T-cell (primary cell): ENCODE measurements around the gene SIRPB2. TPM values are rescaled to one million over a fixed set of nuclear protein-coding genes. Genes with fewer than 3 reads are reported as not detected.

Source experiments
- ATAC-seq, 4 experiments: fragments of 200-7000 bp in 3 of 4; fragments of 150-1000 bp in 1 of 4; cut with Tn5 transposase; replicated peaks in 1 of 4; 1 replicate in 3 of 4; 2 replicates in 1 of 4; pipeline ENCODE4 v1.10.0; 2021; ENCODE audit warnings: moderate library complexity in 3 of 4, mild to moderate bottlenecking in 2 of 4, moderate number of reproducible peaks in 1 of 4
- CTCF ChIA-PET, 2 donors: fragments of 300-600 bp; sonication (Branson Sonifier 250); formaldehyde crosslinking; loops; one replicate each; lab custom pipeline; 2022; ENCODE audit warnings: antibody characterized with exemption in 2 of 2; lab: Charles Lee
- POLR2A ChIA-PET, 2 donors: fragments of 300-600 bp; sonication (Branson Sonifier 250); formaldehyde crosslinking; loops; one replicate each; lab custom pipeline; 2022; ENCODE audit warnings: antibody characterized with exemption in 2 of 2; lab: Charles Lee
- DNase-seq, 35 experiments: peaks; one replicate each; pipeline versions ENCODE4 v3.0.0 to v3.0.0-alpha.2; 2013 to 2023
- H3K27ac ChIP-seq: one replicate; pipeline ENCODE4 v1.5.1; 2013; ENCODE audit warnings: low read length
- H3K27me3 ChIP-seq, 2 experiments: replicated peaks in 1 of 2; 1 replicate in 1 of 2; 2 replicates in 1 of 2; pipeline versions ENCODE4 v1.6.1 to v1.7.0; 2013; ENCODE audit warnings: low read length in 1 of 2, mixed read lengths in 1 of 2; ENCODE audit not compliant: control insufficient read depth in 2 of 2, insufficient read depth in 2 of 2; ENCODE audit errors: extremely low read depth in 1 of 2
- H3K36me3 ChIP-seq, 2 donors: 1 replicate in 1 of 2; 2 replicates in 1 of 2; pipeline versions ENCODE4 v1.6.1 to v1.7.0; 2013; ENCODE audit warnings: low read length in 1 of 2; ENCODE audit not compliant: control insufficient read depth in 2 of 2, insufficient read depth in 1 of 2; ENCODE audit errors: extremely low read depth in 1 of 2
- H3K4me1 ChIP-seq, 2 experiments: 1 replicate in 1 of 2; 2 replicates in 1 of 2; pipeline versions ENCODE4 v1.6.1 to v1.7.0; 2013; ENCODE audit warnings: low read length in 2 of 2, mixed read lengths in 1 of 2; ENCODE audit not compliant: insufficient read depth in 2 of 2, control insufficient read depth in 1 of 2; ENCODE audit errors: extremely low read depth in 1 of 2
- H3K4me3 ChIP-seq, 2 donors: 1 replicate in 1 of 2; 2 replicates in 1 of 2; pipeline versions ENCODE4 v1.5.1 to v1.7.0; 2013; ENCODE audit warnings: mild to moderate bottlenecking in 2 of 2, low read length in 1 of 2, moderate library complexity in 1 of 2; ENCODE audit not compliant: control insufficient read depth in 1 of 2; ENCODE audit errors: extremely low read depth in 1 of 2
- H3K9me3 ChIP-seq: 2 replicates; pipeline ENCODE4 v1.7.0; 2013
- H3K27ac Mint-ChIP-seq, 2 donors: one replicate each; pipeline ENCODE4 v1.8.0; 2020 to 2021; ENCODE audit warnings: mild to moderate bottlenecking in 2 of 2, mixed read lengths in 2 of 2
- H3K27me3 Mint-ChIP-seq, 2 donors: one replicate each; pipeline ENCODE4 v1.8.0; 2021 to 2022; ENCODE audit warnings: mixed read lengths in 2 of 2
- H3K36me3 Mint-ChIP-seq: one replicate; pipeline ENCODE4 v1.8.0; 2021; ENCODE audit warnings: mixed read lengths
- H3K4me1 Mint-ChIP-seq, 3 donors: one replicate each; pipeline ENCODE4 v1.8.0; 2020 to 2022; ENCODE audit warnings: mixed read lengths in 3 of 3, mild to moderate bottlenecking in 1 of 3
- H3K4me3 Mint-ChIP-seq, 3 donors: one replicate each; pipeline ENCODE4 v1.8.0; 2020 to 2022; ENCODE audit warnings: mild to moderate bottlenecking in 3 of 3, mixed read lengths in 3 of 3, moderate library complexity in 3 of 3
- H3K9me3 Mint-ChIP-seq, 3 donors: one replicate each; pipeline ENCODE4 v1.8.0; 2020 to 2022; ENCODE audit warnings: mixed read lengths in 3 of 3
- WGBS: methylation state at CpG from one replicate; pipeline ENCODE4 v1.1.5; 2013; ENCODE audit warnings: missing lambda C conversion rate; ENCODE audit not compliant: insufficient coverage; 5-methylcytosine and 5-hydroxymethylcytosine counted together
- total RNA-seq, 35 experiments: library from RNA in 6 of 35; stranded (reverse) in 6 of 35; fragments of 120-200 nt in 1 of 35; gene quantifications; one replicate each; pipeline versions ENCODE4 v1.2.1 to v1.2.4 and lab custom pipeline; 2013 to 2026

Gene SIRPB2
- total RNA-seq, 5 donors from 2014 or later (not counting 1 experiment from before 2014, with no cell fraction given): 0.09 to 0.58 TPM; not detected in 3

DNA sequence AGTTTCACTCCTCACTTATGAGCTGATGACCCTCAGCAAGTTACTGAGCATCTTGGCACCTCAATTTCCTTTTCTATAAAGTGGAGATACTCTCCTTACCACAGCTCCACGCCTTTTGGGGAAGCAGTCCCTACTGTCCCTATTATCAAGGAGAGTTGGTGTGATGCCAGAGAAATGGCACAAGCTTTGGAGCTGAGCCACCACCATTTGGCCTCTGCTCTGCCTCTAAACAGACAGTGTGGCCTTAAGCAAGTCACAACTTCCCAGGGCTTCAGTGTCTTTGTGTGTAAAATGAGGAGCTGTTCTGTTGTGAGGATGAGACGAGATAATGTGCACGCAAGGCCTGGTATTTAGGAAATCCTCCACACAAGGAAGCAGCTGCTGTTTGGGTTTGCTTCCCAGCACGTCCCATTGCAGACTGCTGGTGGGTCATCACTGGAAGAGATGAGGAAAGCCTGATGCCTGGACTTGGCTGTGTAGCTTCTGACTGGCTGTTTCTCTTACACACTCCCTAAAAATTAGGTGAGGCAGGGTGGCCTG is 43.1 kb downstream of the SIRPB2 start:
- H3K27me3 Mint-ChIP-seq: no peaks in the 10 kb centered on the region
- no peaks in the 10 kb centered on the region for H3K9me3 ChIP-seq
- no peak overlapping the region for H3K4me3 Mint-ChIP-seq
- peaks cover 73% of the 10 kb centered on the region for H3K36me3 Mint-ChIP-seq
- no peaks in the 10 kb centered on the region for H3K4me1 ChIP-seq
- no peaks in the 10 kb centered on the region for H3K27me3 ChIP-seq
- H3K4me3 ChIP-seq: no peak overlapping the region
- no peak overlapping the region for H3K27ac Mint-ChIP-seq
- H3K4me1 Mint-ChIP-seq: no peaks in the 10 kb centered on the region
- ATAC-seq: no peak
- ChIA-PET CTCF (interaction anchor here in 1 of 2 donors (1.4 kb wide), 1 partner anchor 18 kb away, joined by 4 read pairs; the partner anchor contains the start of gene NSFL1C), POLR2A (interaction anchor here in 1 of 2 donors (0.7 kb wide), 1 partner anchor 340 kb away, joined by 3 read pairs; no protein-coding TSS in a partner anchor)
- DNase-seq: no peak
- H3K27ac ChIP-seq: no peak overlapping the region
- H3K36me3 ChIP-seq: peaks cover 41 to 99% of the 10 kb centered on the region in 2 donors
- no peaks in the 10 kb centered on the region for H3K9me3 Mint-ChIP-seq
- no CpG with 5 or more reads among the region's 4 CpGs for WGBS

DNA sequence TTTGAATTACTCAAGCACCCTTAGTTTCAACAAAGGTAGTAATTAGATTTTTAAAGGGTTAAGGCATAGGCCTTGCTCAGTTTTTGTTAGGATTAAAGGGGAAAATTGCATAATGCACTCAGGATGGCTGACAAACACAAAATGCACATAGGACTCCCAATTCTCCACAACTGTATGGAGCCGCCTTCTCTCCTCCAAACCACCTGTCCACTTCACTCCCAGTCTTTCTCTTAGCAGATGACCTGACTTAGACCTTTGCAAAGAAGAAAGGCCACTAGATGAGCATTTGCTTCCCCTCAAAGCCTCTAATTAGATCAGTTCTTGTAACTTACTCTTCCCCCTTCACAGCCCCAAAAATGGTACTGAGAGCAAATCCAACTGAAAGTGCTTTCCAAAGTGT is 44.7 kb downstream of the SIRPB2 start:
- Histone ChIP-seq H3K27ac (no peak overlapping the region), H3K4me1 (peaks cover 0 to 1% of the 10 kb centered on the region in 2 experiments), H3K9me3 (no peaks in the 10 kb centered on the region), H3K36me3 (peaks cover 30 to 95% of the 10 kb centered on the region in 2 donors), H3K27me3 (no peaks in the 10 kb centered on the region), H3K4me3 (no peak overlapping the region)
- 100% methylated on average over 1 of the region's 1 CpG for WGBS
- no peaks in the 10 kb centered on the region for H3K27me3 Mint-ChIP-seq
- H3K9me3 Mint-ChIP-seq: no peaks in the 10 kb centered on the region
- H3K36me3 Mint-ChIP-seq: peaks cover 72% of the 10 kb centered on the region
- no peak overlapping the region for H3K27ac Mint-ChIP-seq
- ATAC-seq (no peak), DNase-seq (no peak)
- ChIA-PET CTCF (interaction anchor here in 1 of 2 donors (0.7 kb wide), 1 partner anchor 8 kb away, joined by 3 read pairs; no protein-coding TSS in a partner anchor), POLR2A (no interaction called here)
- peaks cover 5 to 8% (median 6%) of the 10 kb centered on the region in 3 donors for H3K4me1 Mint-ChIP-seq
- no peak overlapping the region for H3K4me3 Mint-ChIP-seq

DNA sequence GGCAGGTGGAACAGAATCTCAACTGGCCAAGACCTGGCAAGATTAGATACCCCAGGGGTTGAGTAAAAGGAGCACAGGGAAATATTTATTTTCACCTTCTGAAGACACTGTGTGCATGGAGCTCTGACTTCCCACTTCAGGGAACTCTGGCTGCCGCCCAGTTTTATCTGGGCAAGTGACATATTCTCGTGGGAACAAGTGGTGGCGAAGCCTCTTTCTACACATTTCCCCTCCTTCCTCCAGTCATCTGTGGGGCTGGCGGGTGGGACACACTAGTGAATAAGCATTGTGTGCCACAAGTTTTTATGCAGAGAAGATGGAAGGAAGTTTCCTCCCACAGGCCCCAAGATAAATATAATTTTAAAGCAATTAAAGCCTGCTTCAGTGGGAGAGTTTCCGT is 48.1 kb downstream of the SIRPB2 start:
- DNase-seq (no peak), ATAC-seq (no peak)
- CTCF ChIA-PET: no interaction called here
- no CpG with 5 or more reads among the region's 5 CpGs for WGBS
- H3K27me3 ChIP-seq: no peaks in the 10 kb centered on the region
- H3K4me3 ChIP-seq: no peak overlapping the region
- H3K36me3 ChIP-seq: peaks cover 15 to 67% of the 10 kb centered on the region in 2 donors
- POLR2A ChIA-PET: interaction anchor here in 1 of 2 donors (0.8 kb wide), 1 partner anchor 13 kb away, joined by 3 read pairs; no protein-coding TSS in a partner anchor
- Mint-ChIP-seq H3K4me3 (no peak overlapping the region), H3K27me3 (no peaks in the 10 kb centered on the region), H3K4me1 (peaks cover 19 to 24% (median 19%) of the 10 kb centered on the region in 3 donors), H3K36me3 (peaks cover 56% of the 10 kb centered on the region), H3K9me3 (no peaks in the 10 kb centered on the region), H3K27ac (no peak overlapping the region)
- H3K9me3 ChIP-seq: no peaks in the 10 kb centered on the region
- H3K4me1 ChIP-seq: peaks cover 0 to 11% of the 10 kb centered on the region in 2 experiments
- no peak overlapping the region for H3K27ac ChIP-seq

DNA sequence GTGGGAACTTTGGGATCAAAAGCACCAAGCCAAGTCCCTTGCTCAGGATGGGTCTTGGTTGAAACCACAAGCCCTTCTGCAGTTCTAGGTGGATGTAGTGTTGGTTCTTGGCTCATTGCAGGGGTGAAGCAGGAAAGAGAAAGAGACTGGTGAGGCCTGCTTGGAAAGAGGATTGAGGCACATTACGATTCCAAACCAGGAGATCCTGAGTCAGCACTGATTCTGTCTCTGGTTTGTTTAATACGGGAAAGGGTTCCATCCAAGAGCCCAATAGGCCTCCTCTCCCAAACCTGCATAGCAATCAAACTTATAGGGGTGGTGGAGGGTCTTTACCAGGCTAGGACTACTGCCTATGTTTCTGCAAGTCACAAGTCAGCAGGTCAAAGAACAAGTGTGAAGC is 48.9 kb downstream of the SIRPB2 start:
- peaks cover 48% of the 10 kb centered on the region for H3K36me3 Mint-ChIP-seq
- ATAC-seq: no peak

DNA sequence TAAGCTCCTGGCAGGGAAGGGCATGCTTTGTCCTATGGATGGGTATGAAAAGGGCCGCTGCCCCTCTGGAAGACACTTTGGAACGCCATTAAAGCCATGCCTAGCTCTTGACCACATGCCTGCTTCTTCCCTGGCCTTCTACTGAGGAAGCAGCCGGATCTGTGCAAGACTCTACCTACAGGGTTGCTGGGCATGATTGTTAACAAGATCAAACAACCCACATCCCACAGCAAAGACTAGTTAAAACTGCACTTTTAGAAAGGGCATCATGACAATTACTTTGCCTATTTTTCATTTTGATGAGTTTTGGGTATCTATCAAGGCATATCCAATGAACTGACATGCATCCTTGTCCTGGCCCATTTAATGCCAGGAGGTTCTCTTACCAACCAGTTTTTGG is 50.1 kb downstream of the SIRPB2 start:
- Histone ChIP-seq H3K27me3 (no peaks in the 10 kb centered on the region), H3K27ac (no peak overlapping the region), H3K9me3 (no peaks in the 10 kb centered on the region), H3K4me1 (peaks cover 0 to 14% of the 10 kb centered on the region in 2 experiments), H3K4me3 (no peak overlapping the region), H3K36me3 (peaks cover 15 to 48% of the 10 kb centered on the region in 2 donors)
- Mint-ChIP-seq H3K27ac (no peak overlapping the region), H3K36me3 (peaks cover 40% of the 10 kb centered on the region), H3K27me3 (no peaks in the 10 kb centered on the region), H3K9me3 (no peaks in the 10 kb centered on the region), H3K4me1 (peaks cover 23 to 24% (median 24%) of the 10 kb centered on the region in 3 donors), H3K4me3 (no peak overlapping the region)
- ChIA-PET CTCF (interaction anchor here in 1 of 2 donors (1.2 kb wide), 1 partner anchor 128 kb away, joined by 5 read pairs; no protein-coding TSS in a partner anchor), POLR2A (interaction anchor here in 1 of 2 donors (0.6 kb wide), 1 partner anchor 142 kb away, joined by 3 read pairs; no protein-coding TSS in a partner anchor)
- ATAC-seq: peak in 3 of 4 experiments; percentile 51 to 60 (median 55)
- 79% methylated on average over 2 of the region's 3 CpGs for WGBS
- peak in 1 of 35 experiments; percentile 24 for DNase-seq

More for the DNA sequence above, 48.9 kb downstream of the SIRPB2 start:
- H3K27ac ChIP-seq: no peak overlapping the region
- Mint-ChIP-seq H3K9me3 (no peaks in the 10 kb centered on the region), H3K27ac (no peak overlapping the region), H3K27me3 (no peaks in the 10 kb centered on the region), H3K4me1 (peaks cover 20 to 24% (median 21%) of the 10 kb centered on the region in 3 donors), H3K4me3 (no peak overlapping the region)
- no peaks in the 10 kb centered on the region for H3K27me3 ChIP-seq
- no peak for DNase-seq
- POLR2A ChIA-PET: interaction anchor here in 1 of 2 donors (0.8 kb wide), 1 partner anchor 14 kb away, joined by 3 read pairs; no protein-coding TSS in a partner anchor
- no peak overlapping the region for H3K4me3 ChIP-seq
- no CpG with 5 or more reads among the region's 2 CpGs for WGBS
- CTCF ChIA-PET: no interaction called here
- H3K9me3 ChIP-seq: no peaks in the 10 kb centered on the region
- peaks cover 0 to 12% of the 10 kb centered on the region in 2 experiments for H3K4me1 ChIP-seq
- H3K36me3 ChIP-seq: peaks cover 15 to 59% of the 10 kb centered on the region in 2 donors

DNA sequence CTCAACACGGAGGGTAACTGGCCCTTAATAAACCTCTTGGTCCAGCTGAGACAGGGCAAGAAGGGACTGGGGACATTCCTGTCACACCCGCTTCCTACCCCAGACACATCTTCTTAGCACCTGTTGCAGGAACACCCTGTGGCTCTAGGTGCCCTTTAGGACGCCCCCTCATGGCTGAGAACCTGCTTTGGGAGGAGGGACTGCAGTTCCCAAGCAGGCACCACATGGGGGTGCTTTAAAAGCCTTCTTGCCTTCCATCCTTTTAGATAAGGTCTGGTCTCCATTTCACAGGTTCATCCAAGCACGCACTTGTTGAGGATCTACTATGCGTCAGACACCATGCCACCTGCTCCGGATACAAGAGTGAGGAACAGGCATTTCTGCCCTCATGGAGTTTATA is 51.2 kb downstream of the SIRPB2 start:
- Histone ChIP-seq H3K4me3 (no peak overlapping the region), H3K27me3 (no peaks in the 10 kb centered on the region), H3K36me3 (peaks cover 6 to 37% of the 10 kb centered on the region in 2 donors), H3K9me3 (no peaks in the 10 kb centered on the region), H3K4me1 (peaks cover 5 to 18% of the 10 kb centered on the region in 2 experiments), H3K27ac (no peak overlapping the region)
- peaks cover 33% of the 10 kb centered on the region in 3 donors for H3K4me1 Mint-ChIP-seq
- ChIA-PET CTCF (interaction anchor here in 1 of 2 donors (1.2 kb wide), 1 partner anchor 127 kb away, joined by 5 read pairs; no protein-coding TSS in a partner anchor), POLR2A (no interaction called here)
- WGBS: 78% methylated on average over 5 of the region's 6 CpGs
- H3K9me3 Mint-ChIP-seq: no peaks in the 10 kb centered on the region
- no peak overlapping the region for H3K4me3 Mint-ChIP-seq
- no peak overlapping the region for H3K27ac Mint-ChIP-seq
- DNase-seq (peak in 5 of 35 experiments; percentile 5 to 32 (median 8)), ATAC-seq (no peak)
- H3K36me3 Mint-ChIP-seq: peaks cover 34% of the 10 kb centered on the region
- no peaks in the 10 kb centered on the region for H3K27me3 Mint-ChIP-seq
